ENCODE measurements around the gene LRRTM4. TPM values are rescaled to one million over a fixed set of nuclear protein-coding genes. Genes with fewer than 3 reads are reported as not detected.

LRRTM4 gene
- polyA plus RNA-seq: 1.2 TPM
- long read RNA-seq, donor 1: 0 reads
- long read RNA-seq, donor 2: 0 reads
- long read RNA-seq, donor 3: 0 reads
- long read RNA-seq, donor 4: 0 reads
- long read RNA-seq, donor 5: 0 reads
- long read RNA-seq, donor 6: 0 reads
- long read RNA-seq, donor 7: 0 reads
- long read RNA-seq, donor 8: 0 reads
- long read RNA-seq, donor 9, partial matches to known transcripts: 0 of 2 reads
- long read RNA-seq, donor 9, other reads (novel, unspliced or antisense): 0 of 2 reads
- long read RNA-seq, donor 10: 0 reads
- long read RNA-seq, donor 11: 0 reads

DNA sequence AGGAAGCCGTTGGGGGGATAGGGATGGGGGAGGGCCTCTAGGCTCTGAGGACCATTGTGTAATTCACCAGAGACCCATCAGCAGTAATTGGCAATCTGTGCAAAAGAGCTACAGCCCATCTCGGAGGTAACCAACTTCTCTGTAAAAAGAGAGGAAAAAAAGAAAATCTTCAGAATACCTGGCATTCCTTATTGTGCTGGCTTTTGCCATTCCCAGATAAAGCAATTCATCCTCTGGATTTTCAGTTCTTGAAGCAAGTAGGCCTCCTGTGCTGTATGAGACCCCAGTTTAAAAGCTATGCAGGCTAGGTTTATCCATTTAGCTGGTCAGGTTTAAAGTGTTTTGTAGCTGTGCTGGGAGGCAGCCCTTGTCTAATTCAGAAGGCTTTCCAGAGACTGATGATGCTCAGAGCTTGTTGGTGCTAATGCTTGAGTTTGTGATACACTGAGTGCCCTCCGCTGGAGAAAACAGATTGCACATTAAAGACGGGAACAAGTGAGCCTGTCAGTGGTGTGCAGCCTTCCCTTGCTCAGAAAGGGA lies at the start of gene LRRTM4:
Gene LRRTM4, minus strand, starts transcription at position 446 of the 540 bp plus-strand sequence.
- peak in 1 of 2 donors; percentile 1 for DNase-seq
- Histone ChIP-seq H3K4me1 (ENCODE audit: control insufficient read depth, insufficient read depth, low read length) (no peaks in the 10 kb centered on the region), H3K4me3 (ENCODE audit: low read length) (peak within 1 kb of the TSS; percentile 10), H3K9me3 (ENCODE audit: control insufficient read depth, low read depth, low read length) (no peaks in the 10 kb centered on the region), H3K36me3 (ENCODE audit: control insufficient read depth, insufficient read depth, low read length) (no peaks in the 10 kb centered on the region), H3K27ac (ENCODE audit: low read length) (no peak within 1 kb of the TSS), H3K27me3 (ENCODE audit: control insufficient read depth, insufficient read depth, low read length) (peaks cover 10% of the 10 kb centered on the region)
- 0% methylated on average over 1 of the region's 4 CpGs for WGBS (ENCODE audit: insufficient coverage, low lambda C conversion rate)

DNA sequence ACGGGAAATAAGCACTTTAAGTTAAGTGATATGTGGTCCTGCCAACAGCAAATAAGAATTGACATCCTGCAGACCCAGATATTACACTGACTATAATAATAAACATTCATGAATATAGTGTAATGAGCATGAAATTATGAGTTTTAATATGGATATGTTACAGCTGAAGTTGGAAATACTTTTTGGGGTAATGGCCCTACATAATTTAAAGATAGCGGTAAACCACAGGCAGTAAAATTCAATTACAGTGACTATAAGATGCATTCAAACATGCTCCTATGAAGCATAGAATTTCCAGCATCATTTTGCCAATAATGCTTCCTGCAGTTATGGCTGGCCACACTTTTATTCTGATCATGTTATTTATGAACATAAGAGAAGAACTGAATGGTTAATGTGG lies 49.4 kb upstream of the LRRTM4 start:
- no peak for DNase-seq
- no CpG with 5 or more reads among the region's 2 CpGs for WGBS (ENCODE audit: insufficient coverage, low lambda C conversion rate)
- no peak overlapping the region for H3K4me3 ChIP-seq (ENCODE audit: low read length)

DNA sequence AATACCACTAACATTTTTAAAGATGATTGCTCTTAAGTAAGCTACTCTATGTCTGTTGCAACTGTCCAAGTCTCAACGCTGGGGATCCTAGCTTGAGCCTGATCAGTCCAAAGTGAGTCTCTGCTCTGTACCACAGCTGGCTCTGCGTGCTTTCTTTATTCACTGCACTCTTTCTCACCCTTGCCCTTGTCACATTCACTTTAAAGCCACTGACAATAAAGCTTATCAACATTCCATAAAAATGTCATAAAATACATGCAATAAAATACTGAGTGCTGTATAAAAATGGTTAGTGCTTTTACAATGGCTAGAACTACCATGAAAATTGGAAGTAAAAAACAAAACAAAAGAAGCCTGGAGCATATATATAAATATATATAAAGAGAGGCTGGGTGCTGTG lies 45.5 kb upstream of the LRRTM4 start:
- Histone ChIP-seq H3K9me3 (ENCODE audit: control insufficient read depth, low read depth, low read length) (no peaks in the 10 kb centered on the region), H3K4me1 (ENCODE audit: control insufficient read depth, insufficient read depth, low read length) (peaks cover 15% of the 10 kb centered on the region), H3K27ac (ENCODE audit: low read length) (peak overlapping the region; percentile 41), H3K36me3 (ENCODE audit: control insufficient read depth, insufficient read depth, low read length) (no peaks in the 10 kb centered on the region), H3K4me3 (ENCODE audit: low read length) (no peak overlapping the region), H3K27me3 (ENCODE audit: control insufficient read depth, insufficient read depth, low read length) (no peaks in the 10 kb centered on the region)
- DNase-seq: peak; percentile 77 to 87
- WGBS (ENCODE audit: insufficient coverage, low lambda C conversion rate): 22% methylated on average over 1 of the region's 2 CpGs

More for the DNA sequence above, 49.4 kb upstream of the LRRTM4 start:
- H3K4me1 ChIP-seq (ENCODE audit: control insufficient read depth, insufficient read depth, low read length): peaks cover 11% of the 10 kb centered on the region
- no peaks in the 10 kb centered on the region for H3K27me3 ChIP-seq (ENCODE audit: control insufficient read depth, insufficient read depth, low read length)
- no peaks in the 10 kb centered on the region for H3K9me3 ChIP-seq (ENCODE audit: control insufficient read depth, low read depth, low read length)
- no peak overlapping the region for H3K27ac ChIP-seq (ENCODE audit: low read length)
- H3K36me3 ChIP-seq (ENCODE audit: control insufficient read depth, insufficient read depth, low read length): no peaks in the 10 kb centered on the region

DNA sequence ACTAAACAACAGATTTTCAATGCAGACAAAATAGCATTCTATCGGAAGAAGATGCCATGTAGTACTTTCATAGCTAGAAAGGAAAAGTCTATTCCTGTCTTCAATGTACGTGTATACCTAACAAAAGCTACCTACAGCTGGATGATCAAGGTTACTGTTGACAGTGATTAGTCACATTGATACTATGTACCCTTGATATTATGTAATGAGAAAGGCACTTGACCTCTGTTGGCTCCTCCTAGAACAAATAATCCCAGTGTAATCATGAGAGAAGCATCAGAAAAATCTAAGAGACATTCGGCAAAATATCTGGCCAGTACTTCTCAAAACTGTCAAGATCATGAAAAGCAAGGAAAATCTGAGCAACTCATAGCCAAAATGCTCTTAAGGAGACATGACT lies 44.4 kb upstream of the LRRTM4 start:
- Histone ChIP-seq H3K9me3 (ENCODE audit: control insufficient read depth, low read depth, low read length) (no peaks in the 10 kb centered on the region), H3K27me3 (ENCODE audit: control insufficient read depth, insufficient read depth, low read length) (no peaks in the 10 kb centered on the region), H3K27ac (ENCODE audit: low read length) (no peak overlapping the region), H3K4me3 (ENCODE audit: low read length) (no peak overlapping the region), H3K36me3 (ENCODE audit: control insufficient read depth, insufficient read depth, low read length) (no peaks in the 10 kb centered on the region), H3K4me1 (ENCODE audit: control insufficient read depth, insufficient read depth, low read length) (peaks cover 15% of the 10 kb centered on the region)
- peak; percentile 13 to 45 for DNase-seq
- WGBS (ENCODE audit: insufficient coverage, low lambda C conversion rate): 17% methylated on average over 1 of the region's 3 CpGs

DNA sequence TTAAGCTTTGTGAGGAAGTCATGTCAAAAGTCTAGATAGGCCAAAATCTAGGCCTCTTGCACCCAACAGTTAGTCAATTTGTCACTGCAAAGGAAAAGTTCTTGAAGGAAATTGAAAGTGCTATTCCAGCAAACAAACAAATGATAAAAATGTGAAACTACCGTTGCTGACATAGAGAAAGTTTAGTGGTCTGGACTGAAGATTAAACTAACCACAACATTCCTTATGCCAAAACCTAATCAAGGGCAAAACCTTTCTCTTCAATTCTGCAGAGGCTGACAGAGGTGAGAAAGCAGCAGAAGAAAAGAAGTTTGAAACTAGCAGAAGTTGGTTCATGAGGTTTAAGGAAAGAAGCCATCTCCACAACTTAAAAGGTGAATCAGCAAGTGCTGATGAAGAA lies 44.0 kb upstream of the LRRTM4 start:
- WGBS (ENCODE audit: insufficient coverage, low lambda C conversion rate): no CpG with 5 or more reads among the region's 1 CpG
- no peaks in the 10 kb centered on the region for H3K27me3 ChIP-seq (ENCODE audit: control insufficient read depth, insufficient read depth, low read length)
- H3K4me1 ChIP-seq (ENCODE audit: control insufficient read depth, insufficient read depth, low read length): peaks cover 15% of the 10 kb centered on the region
- no peak overlapping the region for H3K4me3 ChIP-seq (ENCODE audit: low read length)
- DNase-seq: peak in 1 of 2 donors; percentile 11
- H3K27ac ChIP-seq (ENCODE audit: low read length): no peak overlapping the region
- no peaks in the 10 kb centered on the region for H3K36me3 ChIP-seq (ENCODE audit: control insufficient read depth, insufficient read depth, low read length)
- H3K9me3 ChIP-seq (ENCODE audit: control insufficient read depth, low read depth, low read length): no peaks in the 10 kb centered on the region

DNA sequence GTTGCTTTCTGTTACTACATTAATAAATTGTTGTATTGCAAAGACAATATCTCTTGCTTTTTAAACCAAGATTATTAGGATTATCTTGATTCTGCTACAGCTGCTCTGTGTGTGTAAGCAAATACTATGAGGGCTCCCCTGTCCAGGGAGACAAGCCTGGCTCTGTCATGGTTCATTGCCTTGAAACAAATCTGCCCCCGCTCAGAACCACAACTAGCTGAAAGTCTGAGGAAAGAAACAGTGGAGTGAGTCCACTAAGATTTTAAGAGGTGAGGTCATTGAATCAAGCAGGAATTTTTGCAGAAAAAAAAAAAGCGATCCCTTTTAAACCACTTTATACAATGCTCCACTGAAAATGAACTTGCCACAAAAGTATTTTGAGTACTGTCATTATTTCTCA lies 30.8 kb upstream of the LRRTM4 start:
- DNase-seq: no peak
- no peaks in the 10 kb centered on the region for H3K9me3 ChIP-seq (ENCODE audit: control insufficient read depth, low read depth, low read length)
- H3K36me3 ChIP-seq (ENCODE audit: control insufficient read depth, insufficient read depth, low read length): no peaks in the 10 kb centered on the region
- H3K27ac ChIP-seq (ENCODE audit: low read length): no peak overlapping the region
- no peak overlapping the region for H3K4me3 ChIP-seq (ENCODE audit: low read length)
- H3K27me3 ChIP-seq (ENCODE audit: control insufficient read depth, insufficient read depth, low read length): no peaks in the 10 kb centered on the region
- WGBS (ENCODE audit: insufficient coverage, low lambda C conversion rate): no CpG with 5 or more reads among the region's 2 CpGs
- no peaks in the 10 kb centered on the region for H3K4me1 ChIP-seq (ENCODE audit: control insufficient read depth, insufficient read depth, low read length)

DNA sequence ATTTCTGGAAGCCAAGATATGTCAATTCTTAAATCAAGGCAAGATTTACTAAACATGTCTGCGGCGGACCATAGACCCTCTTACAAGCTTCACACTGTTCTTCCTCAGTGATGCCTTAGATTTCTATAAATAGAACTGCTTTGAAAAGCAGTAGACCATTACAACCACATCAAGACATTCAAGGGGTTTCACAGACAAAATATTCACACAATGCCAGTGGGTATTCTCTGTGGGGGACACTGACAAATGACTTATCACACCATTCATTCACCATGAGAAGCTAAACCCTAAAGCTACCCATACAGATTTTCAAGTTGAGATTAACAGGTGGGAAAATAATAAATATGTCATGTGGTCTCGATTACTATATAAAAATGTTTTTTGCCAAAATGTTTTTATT lies 15.9 kb upstream of the LRRTM4 start:
- DNase-seq: no peak
- no peaks in the 10 kb centered on the region for H3K36me3 ChIP-seq (ENCODE audit: control insufficient read depth, insufficient read depth, low read length)
- no peaks in the 10 kb centered on the region for H3K9me3 ChIP-seq (ENCODE audit: control insufficient read depth, low read depth, low read length)
- no peak overlapping the region for H3K4me3 ChIP-seq (ENCODE audit: low read length)
- no peak overlapping the region for H3K27ac ChIP-seq (ENCODE audit: low read length)
- no peaks in the 10 kb centered on the region for H3K27me3 ChIP-seq (ENCODE audit: control insufficient read depth, insufficient read depth, low read length)
- 70% methylated on average over 2 of the region's 3 CpGs for WGBS (ENCODE audit: insufficient coverage, low lambda C conversion rate)
- H3K4me1 ChIP-seq (ENCODE audit: control insufficient read depth, insufficient read depth, low read length): no peaks in the 10 kb centered on the region

DNA sequence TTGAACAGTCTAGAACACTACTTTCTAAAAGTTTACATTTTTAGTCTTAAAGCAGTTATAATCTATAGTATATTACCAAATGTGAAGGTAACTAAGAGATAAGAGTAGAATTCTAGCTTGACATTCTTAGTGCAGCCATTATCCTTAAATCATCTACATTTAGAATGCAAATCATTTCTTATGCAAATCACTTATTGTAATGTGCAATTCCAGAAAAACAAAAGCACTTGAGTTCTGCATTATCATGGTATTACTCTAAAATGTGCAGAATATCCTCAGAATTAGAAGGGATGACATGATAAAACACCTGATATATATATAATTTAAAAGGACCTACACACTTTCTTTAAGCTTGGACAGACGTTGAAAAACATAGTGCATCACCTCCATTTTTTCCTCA lies 712 bp upstream of the LRRTM4 start:
- 83% methylated on average over 1 of the region's 1 CpG for WGBS (ENCODE audit: insufficient coverage, low lambda C conversion rate)
- Histone ChIP-seq H3K4me3 (ENCODE audit: low read length) (no peak overlapping the region), H3K4me1 (ENCODE audit: control insufficient read depth, insufficient read depth, low read length) (no peaks in the 10 kb centered on the region), H3K9me3 (ENCODE audit: control insufficient read depth, low read depth, low read length) (no peaks in the 10 kb centered on the region), H3K36me3 (ENCODE audit: control insufficient read depth, insufficient read depth, low read length) (no peaks in the 10 kb centered on the region), H3K27me3 (ENCODE audit: control insufficient read depth, insufficient read depth, low read length) (peaks cover 10% of the 10 kb centered on the region), H3K27ac (ENCODE audit: low read length) (no peak overlapping the region)
- DNase-seq: no peak

DNA sequence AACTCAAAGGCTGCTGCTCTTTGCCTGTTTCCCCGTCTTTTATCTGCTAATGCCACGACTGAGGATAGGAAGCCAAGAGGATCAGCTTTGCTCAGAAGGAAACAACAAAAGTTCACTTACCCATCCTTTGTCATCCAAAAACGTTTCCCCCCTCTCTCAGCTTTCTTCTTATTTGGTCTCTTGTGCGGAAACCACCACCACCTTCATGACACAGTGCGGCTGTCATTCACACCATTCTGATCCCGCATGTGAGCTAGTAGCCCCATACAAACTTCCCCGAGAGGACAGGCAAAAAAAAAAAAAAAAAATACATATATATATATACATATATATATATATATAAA lies 656 bp downstream of the LRRTM4 start:
- Histone ChIP-seq H3K27me3 (ENCODE audit: control insufficient read depth, insufficient read depth, low read length) (peaks cover 10% of the 10 kb centered on the region), H3K27ac (ENCODE audit: low read length) (no peak overlapping the region), H3K4me3 (ENCODE audit: low read length) (peak overlapping the region; percentile 10), H3K9me3 (ENCODE audit: control insufficient read depth, low read depth, low read length) (no peaks in the 10 kb centered on the region), H3K4me1 (ENCODE audit: control insufficient read depth, insufficient read depth, low read length) (no peaks in the 10 kb centered on the region), H3K36me3 (ENCODE audit: control insufficient read depth, insufficient read depth, low read length) (no peaks in the 10 kb centered on the region)
- WGBS (ENCODE audit: insufficient coverage, low lambda C conversion rate): no CpG with 5 or more reads among the region's 7 CpGs
- DNase-seq: no peak

DNA sequence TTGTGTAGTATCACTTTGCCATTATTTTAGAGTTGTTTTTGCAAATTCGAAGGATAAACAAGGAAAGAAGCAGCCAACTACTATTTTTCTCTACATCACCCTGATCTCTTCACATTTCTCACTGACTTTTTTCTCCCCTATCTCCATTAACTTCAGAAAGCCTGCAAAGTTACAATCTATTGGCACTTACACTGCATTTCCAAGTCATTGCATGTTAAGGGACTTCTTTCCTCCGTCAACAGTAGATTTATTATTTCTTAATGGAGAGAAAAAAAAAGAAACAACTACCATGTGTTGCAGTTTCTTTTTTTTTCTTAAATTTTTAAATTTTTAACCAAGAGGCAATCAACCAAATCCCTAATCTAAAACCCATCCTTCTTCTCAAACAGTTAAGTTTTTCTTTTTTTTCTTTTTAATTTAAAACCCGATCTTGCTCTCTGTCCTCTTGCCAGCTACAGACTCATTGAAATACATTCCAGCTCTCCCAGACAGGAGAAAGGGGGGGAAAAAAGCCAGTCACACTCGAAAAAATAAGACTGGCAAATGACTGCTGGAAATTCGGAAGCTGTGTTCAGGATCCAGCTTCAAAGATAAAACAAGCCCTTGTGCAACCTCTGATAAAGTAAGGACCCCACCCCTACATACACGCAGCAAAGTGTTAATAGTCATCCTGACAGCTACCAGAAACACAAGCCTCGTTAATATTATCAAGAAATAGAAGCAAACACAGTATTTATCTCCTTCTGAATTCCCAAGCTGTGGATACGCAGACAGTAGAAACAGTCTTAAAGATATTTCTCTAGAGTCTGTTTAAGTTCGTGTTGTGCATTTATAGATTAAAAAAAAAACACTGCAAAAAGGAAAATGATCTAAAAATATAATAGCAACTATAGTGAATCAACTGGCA lies 1.3 kb downstream of the LRRTM4 start:
- peaks cover 10% of the 10 kb centered on the region for H3K27me3 ChIP-seq (ENCODE audit: control insufficient read depth, insufficient read depth, low read length)
- no peaks in the 10 kb centered on the region for H3K4me1 ChIP-seq (ENCODE audit: control insufficient read depth, insufficient read depth, low read length)
- DNase-seq: no peak
- no peak overlapping the region for H3K27ac ChIP-seq (ENCODE audit: low read length)
- 37% methylated on average over 3 of the region's 9 CpGs for WGBS (ENCODE audit: insufficient coverage, low lambda C conversion rate)
- H3K36me3 ChIP-seq (ENCODE audit: control insufficient read depth, insufficient read depth, low read length): no peaks in the 10 kb centered on the region
- peak overlapping the region; percentile 7 for H3K4me3 ChIP-seq (ENCODE audit: low read length)
- no peaks in the 10 kb centered on the region for H3K9me3 ChIP-seq (ENCODE audit: control insufficient read depth, low read depth, low read length)

Data from large intestine (tissue), 12 donors.